ENCODE data around the gene RPL13A. TPM values are rescaled to one million over a fixed set of nuclear protein-coding genes. Genes with fewer than 3 reads are reported as not detected.
A peak's percentile ranks its signal among the peaks of the same experiment; 100 is the strongest.
"Not testable (repeated sequence)": the region's sequence is repeated elsewhere in the genome, so short reads cannot be mapped to it uniquely, and the experiment has no call there.

RPL13A gene
- total RNA-seq, 1 donor from 2014 or later: 2,665 TPM

GRCh38 chr19:49441210-49441959 lies 46.0 kb upstream of the RPL13A start, which contains the start of gene SLC17A7:
SLC17A7 (minus strand) TSS chr19:49441527; CDS start chr19:49441379, 148 bp downstream.
- Mint-ChIP-seq H3K9me3 (ENCODE audit: low read depth) (no peaks in the 10 kb centered on the region), H3K4me1 (ENCODE audit: low read depth) (peaks cover 4% of the 10 kb centered on the region), H3K27ac (no peak within 1 kb of the TSS), H3K4me3 (ENCODE audit: low read depth) (peak within 1 kb of the TSS; percentile 75), H3K27me3 (peaks cover 60% of the 10 kb centered on the region), H3K36me3 (ENCODE audit: insufficient read depth) (peaks cover 2% of the 10 kb centered on the region)
- DNase-seq (ENCODE audit: low spot score, unreplicated experiment): no peak
- TF ChIP-seq CTCF (IDR thresholded peaks at IDR 0.05; ENCODE audit: unreplicated experiment): no peak

- peaks cover 4% of the 10 kb centered on the region for H3K4me1 Mint-ChIP-seq (ENCODE audit: low read depth)
- H3K27ac Mint-ChIP-seq: no peak overlapping the region
- H3K4me3 Mint-ChIP-seq (ENCODE audit: low read depth): peak overlapping the region; percentile 75
- peaks cover 55% of the 10 kb centered on the region for H3K27me3 Mint-ChIP-seq
- H3K9me3 Mint-ChIP-seq (ENCODE audit: low read depth): no peaks in the 10 kb centered on the region
- DNase-seq (ENCODE audit: low spot score, unreplicated experiment): no peak
- H3K36me3 Mint-ChIP-seq (ENCODE audit: insufficient read depth): peaks cover 2% of the 10 kb centered on the region
- TF ChIP-seq CTCF (IDR thresholded peaks at IDR 0.05; ENCODE audit: unreplicated experiment): no peak
These were observed 45.5 kb upstream of the RPL13A start for GRCh38 chr19:49441960-49442350.

GRCh38 chr19:49442354-49442753 lies 45.1 kb upstream of the RPL13A start:
- TF ChIP-seq CTCF (IDR thresholded peaks at IDR 0.05; ENCODE audit: unreplicated experiment): no peak
- H3K27me3 Mint-ChIP-seq: peaks cover 51% of the 10 kb centered on the region
- H3K36me3 Mint-ChIP-seq (ENCODE audit: insufficient read depth): peaks cover 2% of the 10 kb centered on the region
- H3K4me3 Mint-ChIP-seq (ENCODE audit: low read depth): peak overlapping the region; percentile 75
- no peak for DNase-seq (ENCODE audit: low spot score, unreplicated experiment)
- H3K27ac Mint-ChIP-seq: no peak overlapping the region
- H3K4me1 Mint-ChIP-seq (ENCODE audit: low read depth): peaks cover 4% of the 10 kb centered on the region
- no peaks in the 10 kb centered on the region for H3K9me3 Mint-ChIP-seq (ENCODE audit: low read depth)

- H3K27ac Mint-ChIP-seq: peak overlapping the region; percentile 87
- peaks cover 2% of the 10 kb centered on the region for H3K36me3 Mint-ChIP-seq (ENCODE audit: insufficient read depth)
- peak overlapping the region; percentile 75 for H3K4me3 Mint-ChIP-seq (ENCODE audit: low read depth)
- no peak for TF ChIP-seq CTCF (IDR thresholded peaks at IDR 0.05; ENCODE audit: unreplicated experiment)
- H3K9me3 Mint-ChIP-seq (ENCODE audit: low read depth): no peaks in the 10 kb centered on the region
- DNase-seq (ENCODE audit: low spot score, unreplicated experiment): peak; percentile 71
- H3K27me3 Mint-ChIP-seq: peaks cover 45% of the 10 kb centered on the region
- peaks cover 4% of the 10 kb centered on the region for H3K4me1 Mint-ChIP-seq (ENCODE audit: low read depth)
These were observed 44.5 kb upstream of the RPL13A start for GRCh38 chr19:49442771-49443365.

- Mint-ChIP-seq H3K4me3 (ENCODE audit: low read depth) (peak overlapping the region; percentile 75), H3K36me3 (ENCODE audit: insufficient read depth) (peaks cover 6% of the 10 kb centered on the region), H3K27me3 (peaks cover 39% of the 10 kb centered on the region), H3K4me1 (ENCODE audit: low read depth) (peaks cover 4% of the 10 kb centered on the region), H3K9me3 (ENCODE audit: low read depth) (no peaks in the 10 kb centered on the region), H3K27ac (peak overlapping the region; percentile 87)
- TF ChIP-seq CTCF (IDR thresholded peaks at IDR 0.05; ENCODE audit: unreplicated experiment): peak; percentile 75
- DNase-seq (ENCODE audit: low spot score, unreplicated experiment): peak; percentile 93
These were observed 43.9 kb upstream of the RPL13A start for GRCh38 chr19:49443366-49444099.

DNA sequence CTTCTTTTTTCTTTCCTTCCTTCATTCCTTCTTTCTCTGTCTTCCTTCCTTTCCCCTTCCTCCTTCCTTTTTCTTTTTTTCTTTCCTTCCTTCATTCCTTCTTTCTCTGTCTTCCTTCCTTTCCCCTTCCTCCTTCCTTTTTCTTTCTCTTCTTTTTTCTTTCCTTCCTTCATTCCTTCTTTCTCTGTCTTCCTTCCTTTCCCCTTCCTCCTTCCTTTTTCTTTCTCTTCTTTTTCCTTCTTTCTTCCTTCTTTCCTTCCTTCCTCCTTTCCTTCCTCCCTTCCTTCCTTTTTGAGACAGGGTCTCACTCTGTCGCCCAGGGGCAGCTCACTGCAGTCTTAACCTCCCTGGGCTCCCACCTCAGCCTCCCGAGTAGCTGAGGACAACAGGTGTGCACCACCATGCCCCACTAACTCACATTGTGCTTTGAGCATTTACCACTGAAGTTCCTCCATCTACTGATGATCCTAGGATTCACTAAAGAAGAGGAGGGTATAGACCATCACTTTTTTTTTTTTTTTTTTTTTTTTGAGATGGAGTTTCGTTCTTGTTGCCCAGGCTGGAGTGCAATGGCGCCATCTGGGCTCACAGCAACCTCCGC lies 43.2 kb upstream of the RPL13A start:
- H3K4me1 Mint-ChIP-seq (ENCODE audit: low read depth); H3K9me3 Mint-ChIP-seq (ENCODE audit: low read depth); DNase-seq (ENCODE audit: low spot score, unreplicated experiment); H3K4me3 Mint-ChIP-seq (ENCODE audit: low read depth); H3K27ac Mint-ChIP-seq; H3K36me3 Mint-ChIP-seq (ENCODE audit: insufficient read depth): not testable (repeated sequence)
- H3K27me3 Mint-ChIP-seq: peaks cover 32% of the 10 kb centered on the region
